ENCODE measurements around the gene MEAK7. TPM values are rescaled to one million over a fixed set of nuclear protein-coding genes. Genes with fewer than 3 reads are reported as not detected.

The MEAK7 gene
- total and polyA plus RNA-seq, 2 donors: 11.2 to 18.0 TPM

- Histone ChIP-seq H3K4me1 (ENCODE audit: insufficient read depth) (no peaks in the 10 kb centered on the region), H3K36me3 (ENCODE audit: insufficient read depth) (no peaks in the 10 kb centered on the region), H3K4me3 (ENCODE audit: low read depth, low read length) (no peak overlapping the region), H3K27ac (ENCODE audit: low read depth) (no peak overlapping the region)
- 83% methylated on average over 7 of the region's 7 CpGs for WGBS
- no peak for DNase-seq (ENCODE audit: extremely low spot score)
Observed at GRCh38 chr16:84541999-84542817, 37.7 kb upstream of the MEAK7 start.

GRCh38 chr16:84540194-84540593 lies 35.7 kb upstream of the MEAK7 start:
- H3K27ac ChIP-seq (ENCODE audit: low read depth): no peak overlapping the region
- DNase-seq (ENCODE audit: extremely low spot score): no peak
- no peaks in the 10 kb centered on the region for H3K36me3 ChIP-seq (ENCODE audit: insufficient read depth)
- H3K4me3 ChIP-seq (ENCODE audit: low read depth, low read length): no peak overlapping the region
- no peaks in the 10 kb centered on the region for H3K4me1 ChIP-seq (ENCODE audit: insufficient read depth)
- WGBS: 96% methylated on average over 4 of the region's 4 CpGs

GRCh38 chr16:84538222-84538840 lies 33.9 kb upstream of the MEAK7 start:
- Histone ChIP-seq H3K4me3 (ENCODE audit: low read depth, low read length) (no peak overlapping the region), H3K36me3 (ENCODE audit: insufficient read depth) (no peaks in the 10 kb centered on the region), H3K27ac (ENCODE audit: low read depth) (no peak overlapping the region), H3K4me1 (ENCODE audit: insufficient read depth) (no peaks in the 10 kb centered on the region)
- DNase-seq (ENCODE audit: extremely low spot score): no peak
- 94% methylated on average over 6 of the region's 6 CpGs for WGBS

GRCh38 chr16:84537491-84538151 lies 33.2 kb upstream of the MEAK7 start:
- Histone ChIP-seq H3K4me1 (ENCODE audit: insufficient read depth) (no peaks in the 10 kb centered on the region), H3K36me3 (ENCODE audit: insufficient read depth) (no peaks in the 10 kb centered on the region), H3K27ac (ENCODE audit: low read depth) (no peak overlapping the region), H3K4me3 (ENCODE audit: low read depth, low read length) (no peak overlapping the region)
- DNase-seq (ENCODE audit: extremely low spot score): no peak
- 76% methylated on average over 11 of the region's 11 CpGs for WGBS

GRCh38 chr16:84535851-84536250 lies 31.4 kb upstream of the MEAK7 start:
- 77% methylated on average over 9 of the region's 9 CpGs for WGBS
- DNase-seq (ENCODE audit: extremely low spot score): no peak
- Histone ChIP-seq H3K27ac (ENCODE audit: low read depth) (no peak overlapping the region), H3K36me3 (ENCODE audit: insufficient read depth) (no peaks in the 10 kb centered on the region), H3K4me1 (ENCODE audit: insufficient read depth) (no peaks in the 10 kb centered on the region), H3K4me3 (ENCODE audit: low read depth, low read length) (no peak overlapping the region)

- 64% methylated on average over 6 of the region's 6 CpGs for WGBS
- no peaks in the 10 kb centered on the region for H3K4me1 ChIP-seq (ENCODE audit: insufficient read depth)
- no peak overlapping the region for H3K27ac ChIP-seq (ENCODE audit: low read depth)
- DNase-seq (ENCODE audit: extremely low spot score): no peak
- H3K4me3 ChIP-seq (ENCODE audit: low read depth, low read length): no peak overlapping the region
- no peaks in the 10 kb centered on the region for H3K36me3 ChIP-seq (ENCODE audit: insufficient read depth)
Observed at GRCh38 chr16:84535408-84535807, 30.9 kb upstream of the MEAK7 start.

GRCh38 chr16:84534815-84535214 lies 30.4 kb upstream of the MEAK7 start:
- Histone ChIP-seq H3K4me1 (ENCODE audit: insufficient read depth) (no peaks in the 10 kb centered on the region), H3K27ac (ENCODE audit: low read depth) (no peak overlapping the region), H3K4me3 (ENCODE audit: low read depth, low read length) (no peak overlapping the region), H3K36me3 (ENCODE audit: insufficient read depth) (no peaks in the 10 kb centered on the region)
- 95% methylated on average over 5 of the region's 5 CpGs for WGBS
- DNase-seq (ENCODE audit: extremely low spot score): no peak

- Histone ChIP-seq H3K27ac (ENCODE audit: low read depth) (peak overlapping the region; percentile 27), H3K4me3 (ENCODE audit: low read depth, low read length) (no peak overlapping the region), H3K36me3 (ENCODE audit: insufficient read depth) (no peaks in the 10 kb centered on the region), H3K4me1 (ENCODE audit: insufficient read depth) (no peaks in the 10 kb centered on the region)
- WGBS: 58% methylated on average over 11 of the region's 11 CpGs
- DNase-seq (ENCODE audit: extremely low spot score): no peak
Observed at GRCh38 chr16:84532855-84533486, 28.5 kb upstream of the MEAK7 start.

GRCh38 chr16:84532291-84532724 lies 27.8 kb upstream of the MEAK7 start:
- Histone ChIP-seq H3K27ac (ENCODE audit: low read depth) (no peak overlapping the region), H3K4me3 (ENCODE audit: low read depth, low read length) (no peak overlapping the region), H3K36me3 (ENCODE audit: insufficient read depth) (no peaks in the 10 kb centered on the region), H3K4me1 (ENCODE audit: insufficient read depth) (no peaks in the 10 kb centered on the region)
- peak; percentile 62 for DNase-seq (ENCODE audit: extremely low spot score)
- 10% methylated on average over 10 of the region's 10 CpGs for WGBS

- no peaks in the 10 kb centered on the region for H3K4me1 ChIP-seq (ENCODE audit: insufficient read depth)
- DNase-seq (ENCODE audit: extremely low spot score): no peak
- 42% methylated on average over 9 of the region's 9 CpGs for WGBS
- no peaks in the 10 kb centered on the region for H3K36me3 ChIP-seq (ENCODE audit: insufficient read depth)
- no peak overlapping the region for H3K27ac ChIP-seq (ENCODE audit: low read depth)
- no peak overlapping the region for H3K4me3 ChIP-seq (ENCODE audit: low read depth, low read length)
Observed at GRCh38 chr16:84531671-84532111, 27.2 kb upstream of the MEAK7 start.

- H3K27ac ChIP-seq (ENCODE audit: low read depth): no peak overlapping the region
- H3K4me1 ChIP-seq (ENCODE audit: insufficient read depth): no peaks in the 10 kb centered on the region
- H3K4me3 ChIP-seq (ENCODE audit: low read depth, low read length): no peak overlapping the region
- H3K36me3 ChIP-seq (ENCODE audit: insufficient read depth): no peaks in the 10 kb centered on the region
- no peak for DNase-seq (ENCODE audit: extremely low spot score)
- WGBS: 97% methylated on average over 5 of the region's 5 CpGs
Observed at GRCh38 chr16:84530590-84530989, 26.1 kb upstream of the MEAK7 start.

- H3K4me3 ChIP-seq (ENCODE audit: low read depth, low read length): no peak overlapping the region
- no peak for DNase-seq (ENCODE audit: extremely low spot score)
- H3K4me1 ChIP-seq (ENCODE audit: insufficient read depth): no peaks in the 10 kb centered on the region
- whole genome bisulfite sequencing: over 99% methylated on average over 3 of the region's 3 CpGs
- H3K27ac ChIP-seq (ENCODE audit: low read depth): no peak overlapping the region
- H3K36me3 ChIP-seq (ENCODE audit: insufficient read depth): no peaks in the 10 kb centered on the region
Observed at GRCh38 chr16:84529607-84530006, 25.1 kb upstream of the MEAK7 start.

- H3K36me3 ChIP-seq (ENCODE audit: insufficient read depth): no peaks in the 10 kb centered on the region
- H3K4me3 ChIP-seq (ENCODE audit: low read depth, low read length): no peak overlapping the region
- H3K4me1 ChIP-seq (ENCODE audit: insufficient read depth): no peaks in the 10 kb centered on the region
- DNase-seq (ENCODE audit: extremely low spot score): no peak
- WGBS: 78% methylated on average over 6 of the region's 6 CpGs
- H3K27ac ChIP-seq (ENCODE audit: low read depth): no peak overlapping the region
Observed at GRCh38 chr16:84528322-84528721, 23.9 kb upstream of the MEAK7 start.
